HepG2 (cell line): Measurements from ENCODE around the gene LIG4. TPM values are rescaled to one million over a fixed set of nuclear protein-coding genes. Genes with fewer than 3 reads are reported as not detected.

ENCODE experiments used
- ATAC-seq: fragments of 200-7000 bp; cut with Tn5 transposase; 3 replicates; pipeline ENCODE4 v1.9.1; 2020; ENCODE audit warnings: mild to moderate bottlenecking, moderate library complexity
- BruUV-seq: library from RNA; stranded (reverse); fragments of 400-500 nt; replicated peaks from 2 replicates; lab custom pipeline; 2021; lab: Mats Ljungman, UMichigan
- CTCF ChIA-PET: fragments of 300-600 bp; formaldehyde crosslinking; extraction: SDS; loops from one replicate; lab custom pipeline; 2021; ENCODE audit warnings: low total read pairs, inconsistent platforms, low intra/inter-chr PET ratio; lab: Yijun Ruan, JAX
- POLR2A ChIA-PET: fragments of 350-600 bp; sonication (Branson Sonifier 250); formaldehyde crosslinking; loops from one replicate; lab custom pipeline; 2020; ENCODE audit warnings: antibody characterized with exemption, inconsistent platforms; lab: Yijun Ruan, JAX
- DNase-seq: peaks from one replicate; pipeline ENCODE4 v3.0.0-alpha.2; 2015; ENCODE audit warnings: low spot score
- FAIRE-seq: peaks from 3 replicates; lab custom pipeline; 2011; peaks lifted over from hg19 to GRCh38; lab: Jason Lieb, UNC
- H2AFZ ChIP-seq: one replicate; pipeline ENCODE4 v1.6.1; 2011; ENCODE audit warnings: low read length, inconsistent platforms
- H3K27ac ChIP-seq: fragments of 300-600 bp; 3 replicates; pipeline ENCODE4 v1.8.0; 2011; ENCODE audit warnings: mixed run types, mild to moderate bottlenecking, mixed read lengths, low read length, inconsistent platforms; ENCODE audit not compliant: insufficient read depth; ENCODE audit errors: extremely low read length
- H3K27me3 ChIP-seq, 2 experiments: fragments of 200-600 bp in 1 of 2; 2 replicates in 1 of 2; 3 replicates in 1 of 2; pipeline versions ENCODE4 v1.6.0 to v1.8.0; 2011; ENCODE audit warnings: low read length in 2 of 2, mild to moderate bottlenecking in 2 of 2, moderate library complexity in 2 of 2, inconsistent platforms in 1 of 2; ENCODE audit not compliant: insufficient read depth in 2 of 2, control insufficient read depth in 1 of 2
- H3K36me3 ChIP-seq, 2 experiments: fragments of 200-600 bp in 1 of 2; replicated peaks in 1 of 2; 2 replicates in 1 of 2; 3 replicates in 1 of 2; pipeline versions ENCODE4 v1.5.1 to v1.8.0; 2011; ENCODE audit warnings: low read length in 2 of 2, inconsistent platforms in 1 of 2; ENCODE audit not compliant: insufficient read depth in 2 of 2, control insufficient read depth in 1 of 2
- H3K4me1 ChIP-seq: 2 replicates; pipeline ENCODE4 v1.5.1; 2012; ENCODE audit warnings: low read length, inconsistent platforms; ENCODE audit not compliant: insufficient read depth
- H3K4me2 ChIP-seq: 2 replicates; pipeline ENCODE4 v1.6.0; 2011; ENCODE audit warnings: low read depth, low read length, inconsistent platforms
- H3K4me3 ChIP-seq, 3 experiments: fragments of 200-600 bp in 1 of 3; sonication (generic), shearing (Covaris generic) in 1 of 3; replicated peaks in 1 of 3; 2 replicates each; pipeline ENCODE4 v1.5.1; 2011 to 2016; ENCODE audit warnings: low read length in 3 of 3, inconsistent platforms in 2 of 3, low read depth in 2 of 3, mild to moderate bottlenecking in 2 of 3, control low read depth in 1 of 3, mixed read lengths in 1 of 3; ENCODE audit not compliant: insufficient read depth in 1 of 3
- H3K79me2 ChIP-seq: one replicate; pipeline ENCODE4 v1.6.1; 2011; ENCODE audit warnings: low read length, inconsistent platforms; ENCODE audit not compliant: insufficient read depth
- H3K9ac ChIP-seq: 2 replicates; pipeline ENCODE4 v1.6.0; 2011; ENCODE audit warnings: mild to moderate bottlenecking, low read depth, low read length, inconsistent platforms; ENCODE audit not compliant: insufficient read depth
- H3K9me3 ChIP-seq: 2 replicates; pipeline ENCODE4 v1.5.1; 2012; ENCODE audit warnings: mild to moderate bottlenecking, low read length
- H4K20me1 ChIP-seq: 2 replicates; pipeline ENCODE4 v1.6.0; 2011; ENCODE audit warnings: inconsistent platforms, mild to moderate bottlenecking, low read length, moderate library complexity; ENCODE audit not compliant: insufficient read depth
- DRAP1 ChIP-seq: IDR thresholded peaks from 2 replicates; pipeline ENCODE4 v1.6.1; 2016; ENCODE audit warnings: missing genetic modification reagents, missing compliant biosample characterization
- HNRNPLL ChIP-seq: fragments of 200-400 bp; formaldehyde crosslinking; IDR thresholded peaks from 2 replicates; pipeline ENCODE4 v1.6.1; 2017; ENCODE audit warnings: mild to moderate bottlenecking, low read depth, low read length; ENCODE audit not compliant: poor library complexity, severe bottlenecking
- KLF12 ChIP-seq: sonication (generic); formaldehyde crosslinking; IDR thresholded peaks from 2 replicates; pipeline ENCODE4 v1.4.0; 2020; ENCODE audit warnings: missing genetic modification reagents, borderline replicate concordance
- NR2C2 ChIP-seq: sonication (generic); formaldehyde crosslinking; IDR thresholded peaks from 2 replicates; pipeline ENCODE4 v1.4.0; 2020; ENCODE audit warnings: missing genetic modification reagents, mild to moderate bottlenecking, moderate library complexity, borderline replicate concordance
- REXO4 ChIP-seq: sonication (generic); formaldehyde crosslinking; IDR thresholded peaks from 2 replicates; pipeline ENCODE4 v1.8.0; 2022; ENCODE audit warnings: missing genetic modification reagents, mild to moderate bottlenecking, borderline replicate concordance
- SMAD3 ChIP-seq: sonication (generic); formaldehyde crosslinking; IDR thresholded peaks from 2 replicates; pipeline ENCODE4 v1.4.0; 2020; ENCODE audit warnings: missing genetic modification reagents
- SOX13 ChIP-seq, 3 experiments: fragments of 450-650 bp in 1 of 3; sonication (generic) in 1 of 3; formaldehyde crosslinking in 1 of 3; IDR thresholded peaks in 2 of 3; conservative IDR thresholded peaks in 1 of 3; 2 replicates each; pipeline versions ENCODE4 v1.5.0 to v1.6.1; 2016 to 2020; ENCODE audit warnings: antibody characterized with exemption in 1 of 3, mild to moderate bottlenecking in 1 of 3, missing compliant biosample characterization in 1 of 3, missing genetic modification reagents in 1 of 3, moderate library complexity in 1 of 3
- XBP1 ChIP-seq: sonication (generic); formaldehyde crosslinking; IDR thresholded peaks from 2 replicates; pipeline ENCODE4 v1.5.0; 2020; ENCODE audit warnings: missing genetic modification reagents
- XRCC5 ChIP-seq: fragments of 200-400 bp; formaldehyde crosslinking; optimal IDR thresholded peaks from 2 replicates; pipeline ENCODE3; 2017; ENCODE audit warnings: mild to moderate bottlenecking, low read length
- ZBTB7B ChIP-seq: sonication (generic); formaldehyde crosslinking; IDR thresholded peaks from 2 replicates; pipeline ENCODE4 v1.4.0; 2020; ENCODE audit warnings: missing genetic modification reagents
- ZFP41 ChIP-seq: sonication (generic); formaldehyde crosslinking; IDR thresholded peaks from 2 replicates; pipeline ENCODE4 v1.4.0; 2020; ENCODE audit warnings: mild to moderate bottlenecking, missing genetic modification reagents, borderline replicate concordance
- ZGPAT ChIP-seq: IDR thresholded peaks from 2 replicates; pipeline ENCODE4 v1.6.1; 2016; ENCODE audit warnings: mild to moderate bottlenecking
- ZNF431 ChIP-seq: sonication (generic); formaldehyde crosslinking; IDR thresholded peaks from 2 replicates; pipeline ENCODE4 v1.9.0; 2022; ENCODE audit warnings: missing genetic modification reagents, low read depth, mild to moderate bottlenecking, borderline replicate concordance
- WGBS: methylation state at CpG from one replicate; pipeline ENCODE4 v1.1.6; 2017; ENCODE audit warnings: low lambda C conversion rate; 5-methylcytosine and 5-hydroxymethylcytosine counted together
- in situ Hi-C: cut with HindIII; loops from 2 replicates; pipeline ENCODE4 v1.10.0; 2017; ENCODE audit warnings: low pct_unique_long_range_greater_than_20kb; ENCODE audit not compliant: extremely low pct_ligation_motif_present
- intact Hi-C: fragments of 100-400 bp; cut with micrococcal nuclease; formaldehyde crosslinking; loops from one replicate; pipeline ENCODE4 v1.10.0; 2022; ENCODE audit not compliant: unreplicated experiment
- polyA plus RNA-seq, 8 experiments: library from polyadenylated mRNA; depleted of rRNA in 3 of 8; stranded (reverse) in 7 of 8; unstranded in 1 of 8; fragments of >200 nt; fragmentation: Illumina TruSeq in 4 of 8; extraction: Trizol in 4 of 8; gene quantifications; 2 replicates each; pipeline versions ENCODE4 v1.2.1 to v1.2.3, GENCODE V29; 2011 to 2016; ENCODE audit warnings: low read depth in 4 of 8, missing spikeins in 1 of 8, mixed read lengths in 1 of 8; ENCODE audit not compliant: insufficient read depth in 1 of 8
- total RNA-seq, 5 experiments: library from RNA; depleted of rRNA; stranded (reverse); fragments of >200 nt; fragmentation: Illumina TruSeq; extraction: Trizol; gene quantifications; 2 replicates each; pipeline ENCODE4 v1.2.3, GENCODE V29; 2016; ENCODE audit warnings: low read depth in 1 of 5
- TF ChIP-seq, protein P1 (sequence below): fragments of 450-650 bp; IDR thresholded peaks from 2 replicates; pipeline ENCODE4 v1.6.1; 2017
- TF ChIP-seq, protein P2 (sequence below): sonication (generic); formaldehyde crosslinking; IDR thresholded peaks from 2 replicates; pipeline ENCODE4 v1.5.0; 2020; ENCODE audit warnings: mild to moderate bottlenecking, missing genetic modification reagents, borderline replicate concordance
- TF ChIP-seq, protein P3 (sequence below): sonication (generic); formaldehyde crosslinking; IDR thresholded peaks from 2 replicates; pipeline ENCODE4 v1.8.0; 2022; ENCODE audit warnings: missing genetic modification reagents, mild to moderate bottlenecking, borderline replicate concordance

The LIG4 gene
- total and polyA plus RNA-seq, 2 of the 13 experiments (the other 11 are each of a cell fraction or from before 2014, with no cell fraction given), result 4.0 to 4.5 TPM

- in situ Hi-C loops (loop anchor here (5.0 to 10.0 kb wide), 2 partner anchors 484 to 941 kb away; no protein-coding TSS in a partner anchor), intact Hi-C loops (no loop called here)
- ATAC-seq (no peak), FAIRE-seq (no peak), DNase-seq (no peak)
- Histone ChIP-seq H3K27me3 (no peaks in the 10 kb centered on the region), H3K79me2 (no peaks in the 10 kb centered on the region), H3K9ac (no peak overlapping the region), H3K27ac (no peak overlapping the region), H4K20me1 (no peaks in the 10 kb centered on the region), H3K9me3 (no peaks in the 10 kb centered on the region), H2AFZ (no peak overlapping the region), H3K36me3 (no peaks in the 10 kb centered on the region), H3K4me3 (no peak overlapping the region), H3K4me1 (peaks cover 19% of the 10 kb centered on the region), H3K4me2 (no peak overlapping the region)
- POLR2A ChIA-PET, result no interaction called here
- WGBS, result 55% methylated on average over 12 of the region's 12 CpGs
- CTCF ChIA-PET, result no interaction called here
- no TSS peak for BruUV-seq
- TF ChIP-seq KLF12 (CRISPR knock-in tag) (no peak), SOX13 (IDR thresholded peaks at IDR 0.05) (no peak), SOX13 (CRISPR knock-in tag; conservative IDR thresholded peaks at IDR 0.05 in 1 of 2, IDR thresholded peaks at IDR 0.05 in 1 of 2) (no peak), ZBTB7B (no peak), DRAP1 (CRISPR knock-in tag) (no peak), ZGPAT (no peak), SMAD3 (CRISPR knock-in tag) (no peak), REXO4 (no peak), ZNF431 (CRISPR knock-in tag) (no peak), NR2C2 (no peak), XBP1 (CRISPR knock-in tag) (no peak), HNRNPLL (no peak), ZFP41 (CRISPR knock-in tag) (no peak), XRCC5 (no peak)
- TF ChIP-seq, protein P1, sequence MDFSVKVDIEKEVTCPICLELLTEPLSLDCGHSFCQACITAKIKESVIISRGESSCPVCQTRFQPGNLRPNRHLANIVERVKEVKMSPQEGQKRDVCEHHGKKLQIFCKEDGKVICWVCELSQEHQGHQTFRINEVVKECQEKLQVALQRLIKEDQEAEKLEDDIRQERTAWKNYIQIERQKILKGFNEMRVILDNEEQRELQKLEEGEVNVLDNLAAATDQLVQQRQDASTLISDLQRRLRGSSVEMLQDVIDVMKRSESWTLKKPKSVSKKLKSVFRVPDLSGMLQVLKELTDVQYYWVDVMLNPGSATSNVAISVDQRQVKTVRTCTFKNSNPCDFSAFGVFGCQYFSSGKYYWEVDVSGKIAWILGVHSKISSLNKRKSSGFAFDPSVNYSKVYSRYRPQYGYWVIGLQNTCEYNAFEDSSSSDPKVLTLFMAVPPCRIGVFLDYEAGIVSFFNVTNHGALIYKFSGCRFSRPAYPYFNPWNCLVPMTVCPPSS, result no peak
- TF ChIP-seq, protein P2, sequence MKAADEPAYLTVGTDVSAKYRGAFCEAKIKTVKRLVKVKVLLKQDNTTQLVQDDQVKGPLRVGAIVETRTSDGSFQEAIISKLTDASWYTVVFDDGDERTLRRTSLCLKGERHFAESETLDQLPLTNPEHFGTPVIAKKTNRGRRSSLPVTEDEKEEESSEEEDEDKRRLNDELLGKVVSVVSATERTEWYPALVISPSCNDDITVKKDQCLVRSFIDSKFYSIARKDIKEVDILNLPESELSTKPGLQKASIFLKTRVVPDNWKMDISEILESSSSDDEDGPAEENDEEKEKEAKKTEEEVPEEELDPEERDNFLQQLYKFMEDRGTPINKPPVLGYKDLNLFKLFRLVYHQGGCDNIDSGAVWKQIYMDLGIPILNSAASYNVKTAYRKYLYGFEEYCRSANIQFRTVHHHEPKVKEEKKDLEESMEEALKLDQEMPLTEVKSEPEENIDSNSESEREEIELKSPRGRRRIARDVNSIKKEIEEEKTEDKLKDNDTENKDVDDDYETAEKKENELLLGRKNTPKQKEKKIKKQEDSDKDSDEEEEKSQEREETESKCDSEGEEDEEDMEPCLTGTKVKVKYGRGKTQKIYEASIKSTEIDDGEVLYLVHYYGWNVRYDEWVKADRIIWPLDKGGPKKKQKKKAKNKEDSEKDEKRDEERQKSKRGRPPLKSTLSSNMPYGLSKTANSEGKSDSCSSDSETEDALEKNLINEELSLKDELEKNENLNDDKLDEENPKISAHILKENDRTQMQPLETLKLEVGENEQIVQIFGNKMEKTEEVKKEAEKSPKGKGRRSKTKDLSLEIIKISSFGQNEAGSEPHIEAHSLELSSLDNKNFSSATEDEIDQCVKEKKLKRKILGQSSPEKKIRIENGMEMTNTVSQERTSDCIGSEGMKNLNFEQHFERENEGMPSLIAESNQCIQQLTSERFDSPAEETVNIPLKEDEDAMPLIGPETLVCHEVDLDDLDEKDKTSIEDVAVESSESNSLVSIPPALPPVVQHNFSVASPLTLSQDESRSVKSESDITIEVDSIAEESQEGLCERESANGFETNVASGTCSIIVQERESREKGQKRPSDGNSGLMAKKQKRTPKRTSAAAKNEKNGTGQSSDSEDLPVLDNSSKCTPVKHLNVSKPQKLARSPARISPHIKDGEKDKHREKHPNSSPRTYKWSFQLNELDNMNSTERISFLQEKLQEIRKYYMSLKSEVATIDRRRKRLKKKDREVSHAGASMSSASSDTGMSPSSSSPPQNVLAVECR, result no peak
- TF ChIP-seq, protein P3, sequence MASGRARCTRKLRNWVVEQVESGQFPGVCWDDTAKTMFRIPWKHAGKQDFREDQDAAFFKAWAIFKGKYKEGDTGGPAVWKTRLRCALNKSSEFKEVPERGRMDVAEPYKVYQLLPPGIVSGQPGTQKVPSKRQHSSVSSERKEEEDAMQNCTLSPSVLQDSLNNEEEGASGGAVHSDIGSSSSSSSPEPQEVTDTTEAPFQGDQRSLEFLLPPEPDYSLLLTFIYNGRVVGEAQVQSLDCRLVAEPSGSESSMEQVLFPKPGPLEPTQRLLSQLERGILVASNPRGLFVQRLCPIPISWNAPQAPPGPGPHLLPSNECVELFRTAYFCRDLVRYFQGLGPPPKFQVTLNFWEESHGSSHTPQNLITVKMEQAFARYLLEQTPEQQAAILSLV (CRISPR knock-in tag), result no peak
These were observed 56.6 kb downstream of the LIG4 start for GRCh38 chr13:108158746-108159145.
